AML-193 (cell line): ENCODE results near the gene HDC.

ENCODE experiments used
- DNase-seq, 2 experiments: peaks; one replicate each; lab custom pipeline; 2025; lab: John Stamatoyannopoulos, UW

Gene HDC

GRCh38 chr15:50225057-50225456 is 40.5 kb downstream of the HDC start:
- DNase-seq = no peak

GRCh38 chr15:50224606-50225005 is 40.9 kb downstream of the HDC start:
- no peak for DNase-seq

DNA sequence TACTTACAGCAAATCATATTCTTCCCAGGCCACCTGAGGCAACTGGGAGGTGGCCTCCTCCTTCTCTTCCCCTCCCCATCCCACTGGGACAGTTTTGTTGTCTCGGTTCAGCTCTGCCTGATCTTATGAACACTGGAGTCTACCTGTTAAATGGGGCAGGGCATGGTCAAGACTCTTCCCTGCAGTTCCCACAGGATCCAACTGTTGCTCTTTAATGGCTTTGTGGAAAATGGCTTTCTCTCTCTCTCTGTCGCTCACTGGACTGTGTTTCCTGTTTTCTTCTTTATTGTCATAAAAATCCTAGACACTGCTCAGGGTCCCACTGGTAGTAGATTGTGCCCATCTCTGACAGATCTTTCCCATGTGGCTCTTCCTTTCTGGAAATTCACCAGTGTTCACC is 43.3 kb downstream of the HDC start:
- DNase-seq = no peak

DNA sequence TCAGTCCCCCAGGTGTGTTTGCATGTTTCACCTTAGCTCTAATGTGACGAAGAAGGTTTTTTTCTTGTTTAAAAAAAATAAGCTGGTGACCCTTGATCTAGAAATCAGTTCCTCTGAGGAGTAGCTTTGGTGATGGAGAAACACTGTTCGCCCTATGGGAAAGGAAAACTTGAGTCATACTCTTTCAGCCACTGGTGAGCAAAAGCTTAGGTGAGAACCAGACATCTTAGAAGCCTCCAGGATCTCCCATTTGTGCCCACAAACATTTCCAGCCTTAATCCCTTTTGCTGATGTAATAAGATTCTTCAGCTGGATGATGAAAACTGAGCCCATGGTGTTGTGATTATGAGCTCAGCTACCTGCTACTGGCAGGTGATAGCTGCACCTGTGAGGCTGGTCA is 45.7 kb downstream of the HDC start:
- no peak for DNase-seq

- no peak for DNase-seq
Measured at GRCh38 chr15:50218691-50219090, 46.8 kb downstream of the HDC start.

DNA sequence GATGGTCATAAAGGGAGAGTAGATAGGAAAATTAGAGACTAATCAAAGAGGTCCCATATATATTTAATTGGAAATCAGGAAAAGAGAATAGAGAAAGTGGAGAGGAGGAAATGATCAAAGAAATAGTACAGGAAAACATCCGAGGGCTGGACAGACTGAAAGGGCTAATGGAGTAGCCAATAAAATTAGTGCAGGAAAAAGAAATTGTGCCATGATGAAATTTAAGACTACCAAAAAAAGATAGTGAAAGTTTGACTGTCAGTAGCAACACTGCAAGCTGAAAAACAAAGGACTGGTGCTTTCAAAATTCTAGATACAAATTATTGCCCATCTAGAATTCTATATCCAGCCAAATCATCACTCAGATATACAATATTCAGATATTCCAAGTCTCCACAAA is 47.2 kb downstream of the HDC start:
- DNase-seq = no peak

GRCh38 chr15:50210462-50211157 is 54.9 kb downstream of the HDC start:
- DNase-seq = no peak

DNA sequence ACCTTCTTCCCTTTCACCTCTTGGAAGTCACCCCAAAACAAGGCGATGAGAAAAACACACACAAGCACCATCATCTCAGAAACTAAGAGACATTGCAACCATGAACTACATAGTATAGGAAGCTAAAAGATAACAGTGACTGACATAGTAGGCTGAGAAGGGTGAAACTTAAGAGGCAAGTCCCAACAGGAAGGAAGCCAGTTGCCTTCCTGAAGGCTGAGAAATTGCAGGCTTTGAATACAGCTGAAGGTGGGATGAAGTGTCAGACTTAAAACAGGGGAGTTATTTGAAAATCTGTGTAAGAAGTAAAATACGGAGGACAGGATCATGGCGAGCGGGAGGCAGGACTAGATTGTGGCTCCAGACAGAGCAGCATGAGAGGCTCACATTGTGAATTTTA is 55.7 kb downstream of the HDC start:
- no peak for DNase-seq

GRCh38 chr15:50206020-50206419 is 59.5 kb downstream of the HDC start:
- DNase-seq = no peak

DNA sequence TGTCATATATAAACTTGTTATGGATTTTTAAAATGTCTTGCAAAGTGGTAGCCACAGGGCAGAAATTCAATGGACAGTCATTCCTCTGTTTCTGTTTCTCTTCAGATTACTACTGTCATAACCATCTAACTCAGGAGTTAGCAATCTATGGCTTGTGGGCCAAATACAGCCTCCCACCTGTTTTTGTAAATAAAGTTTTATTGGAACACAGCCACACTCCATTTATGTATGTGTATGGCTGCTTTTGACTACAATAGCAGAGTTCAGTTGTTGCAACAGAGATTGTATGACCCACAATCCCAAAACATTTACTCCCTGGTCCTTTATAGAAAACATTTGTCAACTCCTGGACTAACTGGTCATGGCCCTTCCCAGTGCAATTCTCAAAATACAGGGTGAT is 63.5 kb downstream of the HDC start:
- DNase-seq = no peak

DNA sequence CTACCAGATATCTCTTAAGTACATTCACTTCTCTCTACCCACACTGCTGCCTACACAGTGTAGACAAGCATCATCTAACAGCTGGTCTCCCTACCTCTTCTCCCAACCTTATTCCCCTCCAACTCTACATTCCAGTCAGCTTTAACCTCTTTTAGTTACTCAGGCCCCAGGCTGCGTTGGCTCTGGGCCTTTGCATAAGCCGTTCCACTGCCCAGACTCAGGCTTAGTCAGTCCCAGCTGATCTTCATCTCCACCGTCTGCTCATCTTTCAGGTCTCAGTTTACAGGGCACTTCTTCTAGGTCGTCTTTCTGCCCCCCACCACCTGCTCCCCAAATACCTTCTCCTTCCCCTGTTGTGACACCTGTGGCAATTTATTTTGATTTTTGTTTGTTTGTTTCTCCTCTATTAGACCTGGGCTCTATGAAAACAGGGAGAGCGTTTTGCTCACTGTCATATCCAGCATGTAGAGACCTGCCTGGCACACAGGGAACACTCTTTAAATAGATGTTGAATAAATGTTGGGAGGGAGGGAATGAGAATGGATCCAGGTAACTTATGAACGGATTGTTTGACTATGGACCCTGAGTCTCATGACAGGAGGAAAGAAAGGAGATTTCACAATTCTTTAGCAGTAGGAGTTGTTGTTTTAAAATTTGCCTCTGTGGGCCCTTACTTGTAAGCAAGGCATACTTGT is 72.5 kb downstream of the HDC start:
- no peak for DNase-seq

DNA sequence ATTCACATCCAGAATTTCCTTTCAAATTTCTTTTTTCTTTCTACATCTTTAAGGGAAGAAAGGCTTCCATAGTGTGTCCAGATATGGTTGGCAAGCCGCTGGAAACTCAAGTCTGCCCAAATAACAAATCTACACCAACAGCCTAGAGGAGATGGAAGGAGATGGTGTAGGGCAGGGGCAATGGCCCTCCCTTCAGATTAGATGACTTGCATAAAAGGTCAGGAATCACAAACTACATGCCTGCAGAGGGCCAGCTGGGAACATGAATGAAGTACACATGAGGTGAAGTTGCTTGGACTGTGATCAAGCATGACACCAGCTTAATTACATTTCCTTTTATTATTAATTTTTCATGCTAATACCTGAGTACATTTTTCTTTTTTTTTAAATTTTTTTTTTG is 73.4 kb downstream of the HDC start:
- no peak for DNase-seq
